GM18498 (cell line): ENCODE results near the gene F11.
"Not testable (repeated sequence)": the region's sequence is repeated elsewhere in the genome, so short reads cannot be mapped to it uniquely, and the experiment has no call there.

Experiments
- ATAC-seq: cut with Tn5 transposase; IDR thresholded peaks from one replicate; pipeline ENCODE4 v1.9.1; 2021; ENCODE audit warnings: mild to moderate bottlenecking, moderate library complexity; ENCODE audit not compliant: unreplicated experiment

Gene F11

DNA sequence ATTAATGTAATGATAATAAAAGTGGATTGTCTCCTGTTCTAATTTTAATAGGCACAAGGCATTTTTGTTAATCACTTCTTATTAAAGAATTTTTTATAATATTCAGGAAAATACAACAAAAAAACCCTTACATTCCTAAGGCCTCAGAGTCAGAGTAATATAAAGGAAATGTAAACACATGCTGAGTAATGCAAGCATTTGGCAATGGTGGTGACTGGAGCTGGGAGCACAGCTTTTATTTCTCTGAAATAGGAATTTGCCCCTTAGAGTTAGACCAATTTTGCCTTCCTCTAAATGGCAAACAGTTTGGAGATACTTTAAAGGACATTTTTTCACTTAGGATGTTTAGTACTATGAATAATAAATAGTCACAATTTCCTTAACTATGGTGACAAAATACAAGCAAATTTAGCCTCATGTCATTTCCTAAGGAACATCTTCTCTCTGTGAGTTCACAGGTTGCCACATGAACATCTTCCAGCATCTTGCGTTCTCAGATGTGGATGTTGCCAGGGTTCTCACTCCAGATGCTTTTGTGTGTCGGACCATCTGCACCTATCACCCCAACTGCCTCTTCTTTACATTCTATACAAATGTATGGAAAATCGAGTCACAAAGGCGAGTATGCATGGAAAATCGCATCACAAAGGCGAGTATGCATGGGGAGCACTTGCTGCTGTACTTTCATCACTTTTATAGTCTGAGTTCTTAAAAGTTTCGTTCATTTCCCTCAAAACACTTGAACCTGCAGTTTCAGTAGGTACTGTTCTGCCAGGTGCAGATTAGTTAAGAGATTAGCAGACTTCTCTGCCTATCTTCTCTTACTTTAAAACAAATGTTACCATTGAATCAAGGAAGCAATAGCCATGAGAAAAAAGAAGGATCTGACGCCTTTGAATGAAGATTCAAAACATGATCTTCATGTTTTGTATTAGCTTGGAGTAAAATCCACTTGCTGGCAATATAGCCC is 15.9 kb upstream of the F11 start:
- ATAC-seq: no peak

DNA sequence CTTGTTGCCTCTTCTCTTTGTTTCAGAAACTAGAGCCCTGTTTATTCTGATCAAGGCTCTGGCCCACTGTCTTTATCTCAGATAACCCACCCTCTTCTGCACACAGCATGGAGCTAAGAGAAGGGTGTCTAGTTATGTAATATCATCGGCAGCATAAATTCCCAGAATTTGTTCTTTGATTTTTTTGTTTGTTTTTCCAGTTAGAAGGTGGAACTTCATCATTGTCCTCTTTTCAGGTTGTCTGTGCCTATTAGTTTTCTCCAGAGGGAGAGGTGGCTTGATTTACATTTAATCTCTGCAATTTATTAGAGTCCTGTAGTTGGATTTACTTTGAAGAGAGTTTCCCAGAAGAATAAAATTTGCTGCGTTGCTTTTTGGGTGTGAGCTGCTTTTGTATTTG is 15.2 kb upstream of the F11 start:
- ATAC-seq: no peak

GRCh38 chr4:186255122-186255521 is 10.9 kb upstream of the F11 start:
- no peak for ATAC-seq

GRCh38 chr4:186258216-186258811 is 7.7 kb upstream of the F11 start:
- ATAC-seq: no peak

- ATAC-seq: no peak
Measured at GRCh38 chr4:186260117-186260503, 5.9 kb upstream of the F11 start.

GRCh38 chr4:186260504-186261448 is 5.2 kb upstream of the F11 start:
- ATAC-seq: no peak

DNA sequence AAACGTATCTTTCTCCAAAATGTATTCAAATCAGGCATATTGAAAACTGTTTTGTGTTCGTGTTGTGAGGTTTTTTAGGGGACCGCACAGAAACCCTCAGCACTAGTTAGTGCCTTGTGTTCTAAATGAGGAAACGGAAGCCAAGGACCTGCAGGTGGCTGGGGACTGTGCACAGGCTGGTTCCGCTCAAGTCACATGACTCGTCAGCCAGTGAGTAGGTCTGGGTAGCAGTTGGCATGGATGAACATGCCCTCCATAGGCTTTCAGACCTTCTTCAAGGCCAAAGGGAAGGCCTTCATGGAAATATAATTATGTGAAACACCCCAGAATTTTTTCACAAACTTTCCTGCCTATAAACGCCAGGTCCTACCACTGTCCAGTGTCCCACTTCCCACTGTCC is 1.3 kb upstream of the F11 start:
- ATAC-seq: no peak

- not testable (repeated sequence) for ATAC-seq
Measured at GRCh38 chr4:186265250-186265649, 739 bp upstream of the F11 start.

- no peak for ATAC-seq
Measured at GRCh38 chr4:186266729-186267456, 904 bp downstream of the F11 start.

- ATAC-seq: no peak
Measured at GRCh38 chr4:186271081-186271678, 5.2 kb downstream of the F11 start.

DNA sequence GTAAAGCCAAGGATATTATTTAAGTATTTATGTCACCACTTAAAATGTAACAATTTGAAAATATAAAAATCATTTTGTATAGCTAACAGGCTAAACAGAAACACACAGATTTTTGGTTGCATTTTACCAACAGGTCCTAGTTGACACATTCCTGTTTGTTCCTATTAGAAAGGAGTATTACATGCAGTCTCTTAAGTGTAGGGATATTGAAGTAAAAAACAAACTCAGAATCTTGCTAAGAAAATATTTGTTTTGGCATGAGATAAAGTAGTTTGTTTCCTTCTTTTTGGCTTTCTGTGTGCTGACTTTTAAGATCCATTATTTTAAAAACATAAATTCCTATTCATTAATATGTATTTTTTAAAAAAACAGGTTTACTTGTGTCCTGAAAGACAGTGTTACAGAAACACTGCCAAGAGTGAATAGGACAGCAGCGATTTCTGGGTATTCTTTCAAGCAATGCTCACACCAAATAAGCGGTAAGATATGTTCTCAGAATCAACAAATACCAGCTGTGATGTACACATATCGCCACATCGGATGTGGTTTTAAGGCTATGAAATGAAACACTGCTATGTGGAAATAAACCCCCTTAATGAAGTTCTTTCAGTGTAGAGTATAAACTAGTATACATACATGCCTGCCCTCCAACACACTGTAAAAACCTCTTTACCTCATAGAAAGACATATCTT is 6.9 kb downstream of the F11 start:
- no peak for ATAC-seq

- ATAC-seq: not testable (repeated sequence)
Measured at GRCh38 chr4:186273392-186273789, 7.4 kb downstream of the F11 start.

GRCh38 chr4:186283311-186283710 is 17.3 kb downstream of the F11 start:
- no peak for ATAC-seq

- ATAC-seq: no peak
Measured at GRCh38 chr4:186285147-186285546, 19.2 kb downstream of the F11 start.

DNA sequence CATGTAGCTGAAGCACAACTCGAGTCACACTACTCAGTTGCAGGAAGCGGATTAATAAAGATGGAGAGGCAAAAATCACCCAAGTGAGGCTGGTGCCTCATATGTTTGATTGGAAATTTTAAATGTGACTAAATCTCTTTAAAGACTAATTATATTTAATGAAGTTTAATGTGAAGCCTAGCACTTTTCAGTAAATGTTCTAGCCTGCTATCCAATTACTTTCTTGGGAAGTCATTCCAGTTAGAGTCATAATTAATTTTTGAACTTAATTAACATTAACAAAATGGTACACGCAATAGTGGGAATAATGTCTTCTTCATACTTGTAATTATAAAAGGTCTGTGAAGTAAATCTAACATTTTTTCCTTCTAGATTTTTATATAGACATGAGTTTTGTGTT is 20.6 kb downstream of the F11 start:
- no peak for ATAC-seq

- ATAC-seq: no peak
Measured at GRCh38 chr4:186291256-186291890, 25.4 kb downstream of the F11 start.

GRCh38 chr4:186294160-186294559 is 28.2 kb downstream of the F11 start:
- ATAC-seq: no peak

- no peak for ATAC-seq
Measured at GRCh38 chr4:186296481-186296880, 30.5 kb downstream of the F11 start.

GRCh38 chr4:186297013-186297645 is 31.1 kb downstream of the F11 start:
- ATAC-seq: peak; percentile 49
